ENCODE results near the gene TRIM23.
A peak's percentile ranks its signal among the peaks of the same experiment; 100 is the strongest.

TRIM23 gene

DNA sequence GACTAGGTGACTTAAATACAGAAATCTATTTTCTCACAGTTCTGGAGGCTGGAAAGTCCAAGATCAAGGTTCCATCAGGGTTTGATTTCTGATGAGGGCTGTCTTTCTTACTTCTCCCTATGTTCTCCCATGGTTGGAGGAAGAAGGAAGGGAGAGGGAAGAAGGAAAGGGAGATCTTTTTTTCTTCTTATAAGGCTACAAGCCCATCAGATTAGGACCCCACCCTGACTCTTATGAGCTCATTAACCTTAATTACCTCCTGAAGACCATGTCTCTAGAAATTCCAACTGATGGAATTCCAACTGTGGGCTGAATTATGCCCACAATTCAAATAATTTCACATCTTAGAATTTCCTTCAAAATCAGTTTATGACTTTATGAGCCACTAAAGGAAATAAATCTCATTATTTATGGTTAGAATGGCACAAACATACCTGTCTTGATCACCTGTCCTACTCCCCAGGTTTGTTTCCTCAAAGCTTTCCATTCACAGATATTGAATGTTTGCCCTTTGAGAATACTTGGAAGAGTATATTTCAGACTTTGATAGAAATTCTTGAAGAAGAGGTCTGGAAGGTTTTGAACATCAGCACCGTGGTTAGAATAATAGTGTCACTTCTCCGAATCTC lies 53.4 kb downstream of the TRIM23 start:
- Histone ChIP-seq H3K9me2 (replicated peaks; ENCODE audit: low read depth, low read length) (no peaks in the 10 kb centered on the region), H3K4me1 (ENCODE audit: insufficient read depth, low read length, poor library complexity, severe bottlenecking) (no peaks in the 10 kb centered on the region), H3K4me2 (ENCODE audit: low read depth, low read length, poor library complexity, severe bottlenecking) (no peak overlapping the region), H3K9ac (ENCODE audit: low read depth, low read length, poor library complexity, severe bottlenecking) (no peak overlapping the region), H3F3A (ENCODE audit: low read depth) (no peaks in the 10 kb centered on the region), H2AFZ (ENCODE audit: low read length) (no peak overlapping the region), H3K79me2 (ENCODE audit: insufficient read depth, low read length) (peaks cover 7% of the 10 kb centered on the region; the same call in 1 of the 2 replicates), H4K20me1 (ENCODE audit: insufficient read depth, low read length, poor library complexity, severe bottlenecking) (no peaks in the 10 kb centered on the region), H3K9me3 (ENCODE audit: insufficient read depth, low read depth, low read length) (no peaks in the 10 kb centered on the region), H3K4me3 (ENCODE audit: low read length, poor library complexity, severe bottlenecking) (no peak overlapping the region), H3K36me3 (ENCODE audit: insufficient read depth, low read length) (peaks cover 4% of the 10 kb centered on the region; the same call in 1 of the 2 replicates), H3K27me3 (ENCODE audit: insufficient read depth, low read length, poor library complexity, severe bottlenecking) (no peaks in the 10 kb centered on the region)
- TF ChIP-seq, protein P1, sequence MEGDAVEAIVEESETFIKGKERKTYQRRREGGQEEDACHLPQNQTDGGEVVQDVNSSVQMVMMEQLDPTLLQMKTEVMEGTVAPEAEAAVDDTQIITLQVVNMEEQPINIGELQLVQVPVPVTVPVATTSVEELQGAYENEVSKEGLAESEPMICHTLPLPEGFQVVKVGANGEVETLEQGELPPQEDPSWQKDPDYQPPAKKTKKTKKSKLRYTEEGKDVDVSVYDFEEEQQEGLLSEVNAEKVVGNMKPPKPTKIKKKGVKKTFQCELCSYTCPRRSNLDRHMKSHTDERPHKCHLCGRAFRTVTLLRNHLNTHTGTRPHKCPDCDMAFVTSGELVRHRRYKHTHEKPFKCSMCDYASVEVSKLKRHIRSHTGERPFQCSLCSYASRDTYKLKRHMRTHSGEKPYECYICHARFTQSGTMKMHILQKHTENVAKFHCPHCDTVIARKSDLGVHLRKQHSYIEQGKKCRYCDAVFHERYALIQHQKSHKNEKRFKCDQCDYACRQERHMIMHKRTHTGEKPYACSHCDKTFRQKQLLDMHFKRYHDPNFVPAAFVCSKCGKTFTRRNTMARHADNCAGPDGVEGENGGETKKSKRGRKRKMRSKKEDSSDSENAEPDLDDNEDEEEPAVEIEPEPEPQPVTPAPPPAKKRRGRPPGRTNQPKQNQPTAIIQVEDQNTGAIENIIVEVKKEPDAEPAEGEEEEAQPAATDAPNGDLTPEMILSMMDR (conservative IDR thresholded peaks at IDR 0.05; ENCODE audit: low read length), result no peak
- TF ChIP-seq EZH2phosphoT487 (IDR thresholded peaks at IDR 0.05; ENCODE audit: borderline replicate concordance), result no peak

DNA sequence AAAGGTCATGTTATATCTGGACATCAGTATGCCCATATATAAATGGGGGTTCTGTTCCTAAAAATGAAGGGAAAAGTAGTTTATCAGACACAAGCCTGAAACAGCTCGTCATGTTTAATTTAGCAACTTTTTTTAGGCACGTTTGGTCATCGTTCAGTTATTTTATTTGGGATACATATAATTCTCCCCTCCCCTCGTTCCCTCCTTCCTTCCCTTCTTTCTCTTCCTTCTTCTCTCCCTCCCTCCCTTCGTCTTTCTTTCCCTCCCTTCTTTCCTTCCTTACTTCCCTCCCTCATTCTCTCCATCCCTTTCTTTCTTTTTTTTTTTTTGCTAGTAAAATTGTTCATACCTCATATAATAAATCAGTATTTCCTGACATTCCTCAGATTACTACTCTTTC lies 57.6 kb downstream of the TRIM23 start:
- H3K9me2 ChIP-seq (replicated peaks; ENCODE audit: low read depth, low read length), result no peaks in the 10 kb centered on the region
- H3F3A ChIP-seq (ENCODE audit: low read depth), result no peaks in the 10 kb centered on the region
- H3K79me2 ChIP-seq (ENCODE audit: insufficient read depth, low read length), result peaks cover 43% of the 10 kb centered on the region
- no peaks in the 10 kb centered on the region; the same call in 1 of the 2 replicates for H3K36me3 ChIP-seq (ENCODE audit: insufficient read depth, low read length)
- H3K4me3 ChIP-seq (ENCODE audit: low read length, poor library complexity, severe bottlenecking), result no peak overlapping the region
- peaks cover 14% of the 10 kb centered on the region for H4K20me1 ChIP-seq (ENCODE audit: insufficient read depth, low read length, poor library complexity, severe bottlenecking)
- no peaks in the 10 kb centered on the region for H3K9me3 ChIP-seq (ENCODE audit: insufficient read depth, low read depth, low read length)
- H2AFZ ChIP-seq (ENCODE audit: low read length), result no peak overlapping the region
- H3K4me2 ChIP-seq (ENCODE audit: low read depth, low read length, poor library complexity, severe bottlenecking), result peak overlapping the region; percentile 79
- peaks cover 17% of the 10 kb centered on the region for H3K4me1 ChIP-seq (ENCODE audit: insufficient read depth, low read length, poor library complexity, severe bottlenecking)
- H3K9ac ChIP-seq (ENCODE audit: low read depth, low read length, poor library complexity, severe bottlenecking), result no peak overlapping the region
- TF ChIP-seq EZH2phosphoT487 (IDR thresholded peaks at IDR 0.05; ENCODE audit: borderline replicate concordance), result no peak
- TF ChIP-seq, protein P1 (conservative IDR thresholded peaks at IDR 0.05; ENCODE audit: low read length), result no peak
- no peaks in the 10 kb centered on the region for H3K27me3 ChIP-seq (ENCODE audit: insufficient read depth, low read length, poor library complexity, severe bottlenecking)

DNA sequence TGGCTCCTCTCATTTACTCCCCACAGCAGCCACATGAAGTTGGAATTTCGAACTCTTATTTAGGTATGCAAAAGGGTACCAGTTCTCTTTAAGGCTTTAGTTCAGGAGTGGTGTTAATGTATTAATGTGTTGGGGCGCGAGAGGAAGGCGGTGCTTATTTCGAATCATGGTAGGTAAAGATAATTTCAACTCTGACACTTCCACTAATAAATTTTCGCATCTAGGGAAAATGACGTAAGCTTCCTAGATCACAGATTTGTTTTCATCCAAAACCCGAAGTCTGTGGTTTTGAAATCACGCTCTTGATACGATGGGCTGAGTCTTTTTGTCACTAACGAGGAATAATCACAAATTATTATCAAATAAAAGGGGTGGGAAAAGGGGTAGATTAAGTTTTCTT lies 60.4 kb downstream of the TRIM23 start:
- Histone ChIP-seq H3K9ac (ENCODE audit: low read depth, low read length, poor library complexity, severe bottlenecking) (peak overlapping the region; percentile 85), H3K27me3 (ENCODE audit: insufficient read depth, low read length, poor library complexity, severe bottlenecking) (no peaks in the 10 kb centered on the region), H3K36me3 (ENCODE audit: insufficient read depth, low read length) (peaks cover 2% of the 10 kb centered on the region; the same call in 1 of the 2 replicates), H4K20me1 (ENCODE audit: insufficient read depth, low read length, poor library complexity, severe bottlenecking) (peaks cover 25% of the 10 kb centered on the region), H3K9me2 (replicated peaks; ENCODE audit: low read depth, low read length) (no peaks in the 10 kb centered on the region), H3K79me2 (ENCODE audit: insufficient read depth, low read length) (peaks cover 67% of the 10 kb centered on the region), H3K4me3 (ENCODE audit: low read length, poor library complexity, severe bottlenecking) (peak overlapping the region; percentile 91), H3K9me3 (ENCODE audit: insufficient read depth, low read depth, low read length) (no peaks in the 10 kb centered on the region), H3K4me2 (ENCODE audit: low read depth, low read length, poor library complexity, severe bottlenecking) (peak overlapping the region; percentile 79), H3F3A (ENCODE audit: low read depth) (no peaks in the 10 kb centered on the region), H2AFZ (ENCODE audit: low read length) (peak overlapping the region; percentile 95), H3K4me1 (ENCODE audit: insufficient read depth, low read length, poor library complexity, severe bottlenecking) (peaks cover 28% of the 10 kb centered on the region)
- no peak for TF ChIP-seq EZH2phosphoT487 (IDR thresholded peaks at IDR 0.05; ENCODE audit: borderline replicate concordance)
- TF ChIP-seq, protein P1 (conservative IDR thresholded peaks at IDR 0.05; ENCODE audit: low read length), result no peak

Measured in Loucy (cell line).